Duodenal mucosa (tissue), 2 donors: ENCODE data around the gene GRIK2.

Experiments
- H3K27ac ChIP-seq: one replicate; pipeline ENCODE4 v1.7.0; 2013; ENCODE audit warnings: low read depth, low read length
- H3K27me3 ChIP-seq, 2 donors: one replicate each; pipeline ENCODE4 v1.7.0; 2013; ENCODE audit warnings: low read length in 2 of 2, control low read depth in 1 of 2; ENCODE audit not compliant: insufficient read depth in 2 of 2, control insufficient read depth in 1 of 2
- H3K36me3 ChIP-seq, 2 donors: one replicate each; pipeline ENCODE4 v1.7.0; 2013; ENCODE audit warnings: low read length in 2 of 2, control low read depth in 1 of 2; ENCODE audit not compliant: insufficient read depth in 2 of 2, control insufficient read depth in 1 of 2
- H3K4me1 ChIP-seq, 2 donors: one replicate each; pipeline ENCODE4 v1.7.0; 2013; ENCODE audit warnings: low read length in 2 of 2, control low read depth in 1 of 2; ENCODE audit not compliant: insufficient read depth in 2 of 2, control insufficient read depth in 1 of 2
- H3K4me3 ChIP-seq, 2 donors: one replicate each; pipeline ENCODE4 v1.7.0; 2013; ENCODE audit warnings: low read length in 2 of 2, low read depth in 1 of 2
- H3K9ac ChIP-seq, 2 donors: one replicate each; pipeline ENCODE4 v1.7.0; 2013; ENCODE audit warnings: low read length in 2 of 2, low read depth in 1 of 2
- H3K9me3 ChIP-seq, 2 donors: one replicate each; pipeline ENCODE4 v1.7.0; 2013; ENCODE audit warnings: low read length in 2 of 2, control low read depth in 1 of 2; ENCODE audit not compliant: control insufficient read depth in 1 of 2

Gene GRIK2

DNA sequence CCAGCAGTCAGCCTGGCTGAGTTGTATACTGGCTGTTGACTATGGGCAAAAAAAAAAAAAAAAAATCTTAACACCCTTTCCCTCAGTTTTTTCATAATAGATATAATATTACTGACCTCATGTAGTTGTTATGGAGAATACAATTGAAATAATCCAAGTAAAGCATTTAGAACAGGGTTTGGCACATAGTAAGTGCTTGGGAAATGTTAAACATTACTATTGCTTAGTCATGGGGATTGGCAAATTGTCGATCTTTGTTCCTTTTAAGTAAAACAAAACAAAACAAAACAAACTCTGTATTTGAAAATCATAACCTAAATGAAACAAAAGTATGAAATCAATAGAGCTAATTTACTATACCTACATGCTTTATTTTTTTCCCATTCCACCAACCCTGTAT lies 458.4 kb downstream of the GRIK2 start:
- H3K4me3 ChIP-seq, result no peak overlapping the region
- H3K9ac ChIP-seq, result no peak overlapping the region
- no peaks in the 10 kb centered on the region for H3K9me3 ChIP-seq
- H3K36me3 ChIP-seq, result no peaks in the 10 kb centered on the region
- no peak overlapping the region for H3K27ac ChIP-seq
- H3K4me1 ChIP-seq, result no peaks in the 10 kb centered on the region
- no peaks in the 10 kb centered on the region for H3K27me3 ChIP-seq

DNA sequence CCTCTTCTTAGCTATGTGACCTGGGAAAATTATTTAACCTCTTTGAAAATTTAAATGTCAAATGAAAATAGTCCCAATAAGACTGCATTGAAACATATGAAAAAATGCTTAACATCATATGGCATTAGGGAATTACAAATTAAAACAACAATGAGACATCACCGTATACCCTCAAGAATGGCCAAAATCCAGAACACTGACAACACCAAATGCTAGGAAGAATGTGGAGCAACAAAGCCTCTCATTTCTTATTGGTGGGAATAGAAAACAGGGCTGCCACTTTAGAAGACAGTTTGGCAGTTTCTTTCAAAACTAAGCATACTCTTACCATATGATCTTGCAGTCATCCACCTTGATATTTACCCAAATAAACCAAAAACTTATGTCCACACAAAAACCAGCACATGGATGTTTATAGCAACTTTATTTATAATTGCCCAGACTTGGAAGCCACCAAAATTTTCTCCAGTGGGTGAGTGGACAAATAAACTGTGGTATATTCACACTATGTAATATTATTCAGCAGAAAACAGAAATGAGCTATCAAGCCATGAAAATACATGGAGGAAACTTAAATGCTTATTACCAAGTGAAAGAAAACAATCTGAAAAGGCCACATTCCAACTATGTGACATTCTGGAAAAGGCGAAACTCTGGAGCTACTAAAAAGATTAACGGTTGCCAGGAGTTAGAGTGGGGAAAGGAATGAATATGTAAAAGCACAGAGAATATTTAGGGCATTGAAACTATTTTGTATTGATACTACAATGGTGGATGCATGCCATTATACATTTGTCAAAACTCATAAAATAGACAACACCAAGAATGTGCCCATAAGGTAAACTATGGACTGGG lies 459.9 kb downstream of the GRIK2 start:
- no peak overlapping the region for H3K27ac ChIP-seq
- H3K36me3 ChIP-seq, result no peaks in the 10 kb centered on the region
- H3K4me1 ChIP-seq, result no peaks in the 10 kb centered on the region
- H3K4me3 ChIP-seq, result no peak overlapping the region
- no peaks in the 10 kb centered on the region for H3K27me3 ChIP-seq
- no peak overlapping the region for H3K9ac ChIP-seq
- no peaks in the 10 kb centered on the region for H3K9me3 ChIP-seq

- no peak overlapping the region for H3K9ac ChIP-seq
Measured at GRCh38 chr6:101876431-101876830, 482.9 kb downstream of the GRIK2 start.

GRCh38 chr6:101878554-101879276 lies 485.2 kb downstream of the GRIK2 start:
- Histone ChIP-seq H3K4me3 (no peak overlapping the region), H3K9me3 (peaks cover 0 to 2% of the 10 kb centered on the region in 2 donors), H3K4me1 (no peaks in the 10 kb centered on the region)

More at GRCh38 chr6:101876431-101876830, 482.9 kb downstream of the GRIK2 start:
- no peak overlapping the region for H3K4me3 ChIP-seq
- H3K27ac ChIP-seq, result no peak overlapping the region
- H3K36me3 ChIP-seq, result no peaks in the 10 kb centered on the region
- no peaks in the 10 kb centered on the region for H3K9me3 ChIP-seq
- H3K4me1 ChIP-seq, result no peaks in the 10 kb centered on the region
- no peaks in the 10 kb centered on the region for H3K27me3 ChIP-seq

DNA sequence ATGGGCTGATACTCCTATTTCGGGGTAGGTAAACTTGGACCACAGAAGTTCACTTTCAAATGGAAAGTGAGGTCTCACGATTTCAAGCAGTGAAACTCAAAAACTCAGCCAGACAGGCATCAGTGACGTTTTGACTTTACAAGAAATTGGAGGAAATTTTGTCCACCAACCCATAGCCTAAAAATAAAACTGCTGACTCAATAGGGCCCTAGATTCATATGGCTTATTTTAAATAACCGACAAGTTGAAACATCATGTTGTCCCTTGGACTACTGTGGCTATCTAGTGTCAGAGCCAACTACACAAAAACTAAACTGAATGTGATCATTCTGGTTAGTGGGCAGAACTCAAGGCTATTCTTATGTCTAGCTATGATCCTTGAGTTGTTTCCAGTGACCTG lies 486.3 kb downstream of the GRIK2 start:
- Histone ChIP-seq H3K9me3 (peaks cover 0 to 2% of the 10 kb centered on the region in 2 donors), H3K4me1 (no peaks in the 10 kb centered on the region), H3K27me3 (no peaks in the 10 kb centered on the region), H3K9ac (no peak overlapping the region), H3K4me3 (no peak overlapping the region), H3K27ac (no peak overlapping the region), H3K36me3 (no peaks in the 10 kb centered on the region)

More at GRCh38 chr6:101878554-101879276, 485.2 kb downstream of the GRIK2 start:
- H3K9ac ChIP-seq, result no peak overlapping the region
- no peak overlapping the region for H3K27ac ChIP-seq
- no peaks in the 10 kb centered on the region for H3K36me3 ChIP-seq
- no peaks in the 10 kb centered on the region for H3K27me3 ChIP-seq

DNA sequence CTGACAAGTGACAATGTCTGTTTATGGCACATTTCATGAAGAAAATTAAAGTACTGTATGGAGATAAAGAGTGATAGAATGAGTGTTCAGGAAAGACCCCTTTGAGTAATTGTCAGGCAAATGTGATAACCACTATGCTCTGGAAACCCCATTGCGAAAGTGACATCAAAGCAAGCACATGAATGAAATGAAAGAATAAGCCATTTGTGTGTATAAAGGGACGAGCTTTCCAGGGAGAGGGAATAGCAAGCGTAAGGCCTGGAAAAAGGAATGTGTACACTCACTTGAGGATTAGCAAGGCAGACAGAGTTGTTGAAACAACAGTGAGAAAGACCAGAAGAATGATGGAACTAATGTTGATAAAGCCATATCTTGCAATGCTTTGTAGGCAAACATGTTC lies 490.0 kb downstream of the GRIK2 start:
- Histone ChIP-seq H3K4me3 (no peak overlapping the region), H3K9ac (no peak overlapping the region), H3K9me3 (peaks cover 0 to 2% of the 10 kb centered on the region in 2 donors), H3K27me3 (no peaks in the 10 kb centered on the region), H3K36me3 (no peaks in the 10 kb centered on the region), H3K27ac (no peak overlapping the region), H3K4me1 (no peaks in the 10 kb centered on the region)

DNA sequence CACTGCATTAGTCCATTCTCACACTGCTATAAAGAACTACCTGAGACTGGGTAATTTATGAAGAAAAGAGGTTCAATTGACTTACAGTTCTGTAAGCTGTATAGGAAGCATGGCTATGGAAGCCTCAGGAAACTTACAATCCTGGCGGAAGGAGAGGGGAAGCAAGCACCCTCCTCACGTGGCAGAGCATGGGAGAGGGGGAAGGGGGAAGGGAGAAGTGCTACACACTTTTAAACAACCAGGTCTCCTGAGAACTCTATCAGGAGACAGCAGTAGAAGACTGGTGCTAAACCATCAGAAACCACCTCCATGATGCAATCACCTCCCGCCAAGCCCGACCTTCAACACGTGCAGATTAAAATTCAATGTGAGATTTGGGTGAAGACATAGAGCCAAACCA lies 494.0 kb downstream of the GRIK2 start:
- H3K9me3 ChIP-seq, result peaks cover 0 to 2% of the 10 kb centered on the region in 2 donors
- no peak overlapping the region for H3K4me3 ChIP-seq
- no peaks in the 10 kb centered on the region for H3K4me1 ChIP-seq
- no peak overlapping the region for H3K9ac ChIP-seq
- no peaks in the 10 kb centered on the region for H3K27me3 ChIP-seq
- no peaks in the 10 kb centered on the region for H3K36me3 ChIP-seq
- no peak overlapping the region for H3K27ac ChIP-seq

GRCh38 chr6:101907356-101908217 lies 514.1 kb downstream of the GRIK2 start:
- H3K9me3 ChIP-seq, result no peaks in the 10 kb centered on the region
- no peak overlapping the region for H3K27ac ChIP-seq
- H3K4me1 ChIP-seq, result no peaks in the 10 kb centered on the region
- H3K27me3 ChIP-seq, result no peaks in the 10 kb centered on the region
- H3K9ac ChIP-seq, result no peak overlapping the region
- H3K36me3 ChIP-seq, result no peaks in the 10 kb centered on the region
- no peak overlapping the region for H3K4me3 ChIP-seq

DNA sequence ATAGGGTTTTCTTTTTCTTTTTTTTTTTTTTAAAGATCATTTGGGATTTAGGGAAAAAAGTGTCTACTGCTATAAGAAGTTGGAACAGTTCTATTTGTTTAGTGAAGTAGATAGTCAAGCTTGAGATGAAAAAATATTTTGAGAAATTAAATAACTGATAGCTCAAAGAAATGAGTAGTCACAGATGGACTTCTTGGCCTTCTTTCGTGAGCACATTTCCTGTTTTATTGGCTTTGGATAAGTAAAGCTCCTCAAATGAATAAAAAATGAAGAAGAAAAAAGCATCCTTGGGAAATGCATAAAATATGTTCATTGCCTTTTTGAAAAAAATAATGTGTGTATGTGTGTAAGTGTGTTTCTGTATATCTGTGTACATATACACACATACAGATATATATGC lies 515.9 kb downstream of the GRIK2 start:
- H3K4me1 ChIP-seq, result no peaks in the 10 kb centered on the region
- H3K27me3 ChIP-seq, result no peaks in the 10 kb centered on the region
- H3K4me3 ChIP-seq, result no peak overlapping the region
- no peak overlapping the region for H3K9ac ChIP-seq
- no peaks in the 10 kb centered on the region for H3K9me3 ChIP-seq
- no peak overlapping the region for H3K27ac ChIP-seq
- H3K36me3 ChIP-seq, result no peaks in the 10 kb centered on the region

DNA sequence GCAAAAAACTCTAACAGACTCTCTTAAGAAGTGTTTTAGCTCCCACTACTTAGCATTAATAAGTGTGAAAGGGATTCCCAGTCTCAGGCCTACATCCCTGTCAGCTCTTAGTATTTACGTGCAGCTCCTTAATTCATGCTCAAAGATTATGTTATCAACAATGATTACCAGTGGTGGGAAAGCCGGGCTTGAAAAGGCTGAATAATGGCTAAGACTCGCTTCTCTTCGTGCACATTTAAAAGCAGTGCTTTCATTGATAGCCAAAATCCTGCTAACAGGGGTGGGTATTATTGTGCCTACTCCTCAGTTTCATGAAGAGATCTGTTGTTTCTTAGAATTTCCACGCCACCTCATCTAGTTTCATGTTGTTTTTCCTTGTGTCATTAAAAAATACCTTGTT lies 518.8 kb downstream of the GRIK2 start:
- Histone ChIP-seq H3K9me3 (no peaks in the 10 kb centered on the region), H3K36me3 (no peaks in the 10 kb centered on the region), H3K27me3 (no peaks in the 10 kb centered on the region)

More for the DNA sequence above, 518.8 kb downstream of the GRIK2 start:
- Histone ChIP-seq H3K4me3 (no peak overlapping the region), H3K27ac (no peak overlapping the region), H3K9ac (no peak overlapping the region), H3K4me1 (no peaks in the 10 kb centered on the region)
